Measurements from ENCODE around the gene MDFI.

DNA sequence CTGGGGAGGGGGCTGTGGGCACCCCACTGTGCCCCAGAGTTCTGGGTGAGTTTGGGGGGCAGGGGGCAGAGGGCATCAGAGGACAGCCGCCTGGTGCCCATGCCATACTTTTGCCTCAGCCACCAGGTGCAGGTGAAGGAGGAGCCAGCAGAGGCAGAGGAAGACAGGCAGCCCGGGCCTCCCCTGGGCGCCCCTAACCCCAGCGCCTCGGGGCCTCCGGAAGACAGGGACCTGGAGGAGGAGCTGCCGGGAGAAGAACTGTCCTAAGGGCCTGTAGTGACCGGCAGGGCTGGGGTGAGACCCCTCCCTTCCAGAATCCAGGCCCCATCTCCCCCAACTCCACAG, 39.6 kb upstream of the MDFI start:
- TF ChIP-seq, protein P1, sequence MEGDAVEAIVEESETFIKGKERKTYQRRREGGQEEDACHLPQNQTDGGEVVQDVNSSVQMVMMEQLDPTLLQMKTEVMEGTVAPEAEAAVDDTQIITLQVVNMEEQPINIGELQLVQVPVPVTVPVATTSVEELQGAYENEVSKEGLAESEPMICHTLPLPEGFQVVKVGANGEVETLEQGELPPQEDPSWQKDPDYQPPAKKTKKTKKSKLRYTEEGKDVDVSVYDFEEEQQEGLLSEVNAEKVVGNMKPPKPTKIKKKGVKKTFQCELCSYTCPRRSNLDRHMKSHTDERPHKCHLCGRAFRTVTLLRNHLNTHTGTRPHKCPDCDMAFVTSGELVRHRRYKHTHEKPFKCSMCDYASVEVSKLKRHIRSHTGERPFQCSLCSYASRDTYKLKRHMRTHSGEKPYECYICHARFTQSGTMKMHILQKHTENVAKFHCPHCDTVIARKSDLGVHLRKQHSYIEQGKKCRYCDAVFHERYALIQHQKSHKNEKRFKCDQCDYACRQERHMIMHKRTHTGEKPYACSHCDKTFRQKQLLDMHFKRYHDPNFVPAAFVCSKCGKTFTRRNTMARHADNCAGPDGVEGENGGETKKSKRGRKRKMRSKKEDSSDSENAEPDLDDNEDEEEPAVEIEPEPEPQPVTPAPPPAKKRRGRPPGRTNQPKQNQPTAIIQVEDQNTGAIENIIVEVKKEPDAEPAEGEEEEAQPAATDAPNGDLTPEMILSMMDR (IDR thresholded peaks at IDR 0.05): no peak
- TF ChIP-seq POLR2A (IDR thresholded peaks at IDR 0.05) (no peak), POLR2AphosphoS5 (IDR thresholded peaks at IDR 0.05) (no peak), EP300 (IDR thresholded peaks at IDR 0.05) (no peak)
